HepG2 (cell line): ENCODE data around the gene PACC1. TPM values are rescaled to one million over a fixed set of nuclear protein-coding genes. Genes with fewer than 3 reads are reported as not detected.
A peak's percentile ranks its signal among the peaks of the same experiment; 100 is the strongest.

Source experiments
- DZIP1 ChIP-seq: sonication (generic); formaldehyde crosslinking; IDR thresholded peaks from 2 replicates; pipeline ENCODE4 v1.5.0; 2020; ENCODE audit warnings: mild to moderate bottlenecking, missing genetic modification reagents
- HDAC6 ChIP-seq: fragments of 200-600 bp; sonication (generic); IDR thresholded peaks from 2 replicates; pipeline ENCODE4 v1.7.0; 2017; ENCODE audit warnings: mild to moderate bottlenecking, antibody characterized with exemption, low read length, low read depth
- IKZF4 ChIP-seq: sonication (generic); formaldehyde crosslinking; IDR thresholded peaks from 2 replicates; pipeline ENCODE4 v1.5.1; 2020; ENCODE audit warnings: borderline replicate concordance, mild to moderate bottlenecking, low read depth, missing genetic modification reagents; ENCODE audit errors: not compliant biosample characterization
- MYNN ChIP-seq: sonication (generic); formaldehyde crosslinking; IDR thresholded peaks from 2 replicates; pipeline ENCODE4 v1.4.0; 2020; ENCODE audit warnings: mild to moderate bottlenecking, low read depth, missing genetic modification reagents
- NFIB ChIP-seq: sonication (generic); formaldehyde crosslinking; IDR thresholded peaks from 2 replicates; pipeline ENCODE4 v1.9.0; 2021; ENCODE audit warnings: missing genetic modification reagents, mild to moderate bottlenecking, borderline replicate concordance
- NR2F6 ChIP-seq, 2 experiments: IDR thresholded peaks; 2 replicates each; pipeline ENCODE4 v1.6.1; 2016; ENCODE audit warnings: antibody characterized with exemption in 1 of 2, mild to moderate bottlenecking in 1 of 2
- PATZ1 ChIP-seq: sonication (generic); formaldehyde crosslinking; IDR thresholded peaks from 2 replicates; pipeline ENCODE4 v1.4.0; 2020; ENCODE audit warnings: missing genetic modification reagents
- SIX4 ChIP-seq: sonication (generic); formaldehyde crosslinking; IDR thresholded peaks from 2 replicates; pipeline ENCODE4 v1.4.0; 2020; ENCODE audit warnings: missing genetic modification reagents
- SKIL ChIP-seq: sonication (generic); formaldehyde crosslinking; IDR thresholded peaks from 2 replicates; pipeline ENCODE4 v1.8.0; 2022; ENCODE audit warnings: missing genetic modification reagents, mild to moderate bottlenecking, moderate library complexity, borderline replicate concordance
- ZBTB7A ChIP-seq: sonication (generic); formaldehyde crosslinking; IDR thresholded peaks from 2 replicates; pipeline ENCODE4 v1.8.0; 2022; ENCODE audit warnings: mild to moderate bottlenecking, missing genetic modification reagents
- ZNF232 ChIP-seq: sonication (generic); formaldehyde crosslinking; IDR thresholded peaks from 2 replicates; pipeline ENCODE4 v1.4.0; 2020; ENCODE audit warnings: missing genetic modification reagents, borderline replicate concordance
- ZNF329 ChIP-seq: sonication (generic); formaldehyde crosslinking; IDR thresholded peaks from 2 replicates; pipeline ENCODE4 v1.9.0; 2021; ENCODE audit warnings: low read depth, mild to moderate bottlenecking, missing genetic modification reagents
- ZNF598 ChIP-seq: sonication (generic); formaldehyde crosslinking; IDR thresholded peaks from 2 replicates; pipeline ENCODE4 v1.5.1; 2020; ENCODE audit warnings: mild to moderate bottlenecking, missing genetic modification reagents, borderline replicate concordance
- ZNF639 ChIP-seq: conservative IDR thresholded peaks from 2 replicates; pipeline ENCODE4 v1.6.1; 2018; ENCODE audit warnings: missing genetic modification reagents
- polyA plus RNA-seq, 8 experiments: library from polyadenylated mRNA; depleted of rRNA in 3 of 8; stranded (reverse) in 7 of 8; unstranded in 1 of 8; fragments of >200 nt; fragmentation: Illumina TruSeq in 4 of 8; extraction: Trizol in 4 of 8; gene quantifications; 2 replicates each; pipeline versions ENCODE4 v1.2.1 to v1.2.3, GENCODE V29; 2011 to 2016; ENCODE audit warnings: low read depth in 4 of 8, missing spikeins in 1 of 8, mixed read lengths in 1 of 8; ENCODE audit not compliant: insufficient read depth in 1 of 8
- total RNA-seq, 5 experiments: library from RNA; depleted of rRNA; stranded (reverse); fragments of >200 nt; fragmentation: Illumina TruSeq; extraction: Trizol; gene quantifications; 2 replicates each; pipeline ENCODE4 v1.2.3, GENCODE V29; 2016; ENCODE audit warnings: low read depth in 1 of 5
- TF ChIP-seq, protein P1 (sequence below): IDR thresholded peaks from 2 replicates; pipeline ENCODE4 v1.6.1; 2016; ENCODE audit warnings: low read depth, borderline replicate concordance
- TF ChIP-seq, protein P2 (sequence below): sonication (generic); formaldehyde crosslinking; IDR thresholded peaks from 2 replicates; pipeline ENCODE4 v1.5.1; 2020; ENCODE audit warnings: missing genetic modification reagents, mild to moderate bottlenecking, borderline replicate concordance

PACC1 gene
- total and polyA plus RNA-seq, 2 of the 13 experiments (the other 11 are each of a cell fraction or from before 2014, with no cell fraction given), result 9.4 to 10.7 TPM

- no peak for TF ChIP-seq HDAC6
- TF ChIP-seq ZNF639 (CRISPR knock-in tag), result peak; percentile 53; the same call in 1 of the 2 replicates
- peak; percentile 46; the same call in 1 of the 2 replicates for TF ChIP-seq PATZ1 (CRISPR knock-in tag)
- TF ChIP-seq, protein P1, sequence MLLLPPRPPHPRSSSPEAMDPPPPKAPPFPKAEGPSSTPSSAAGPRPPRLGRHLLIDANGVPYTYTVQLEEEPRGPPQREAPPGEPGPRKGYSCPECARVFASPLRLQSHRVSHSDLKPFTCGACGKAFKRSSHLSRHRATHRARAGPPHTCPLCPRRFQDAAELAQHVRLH (CRISPR knock-in tag), result no peak
- no peak for TF ChIP-seq NR2F6 (IDR thresholded peaks at IDR 0.05)
- no peak for TF ChIP-seq NR2F6 (CRISPR knock-in tag; IDR thresholded peaks at IDR 0.05)
- no peak for TF ChIP-seq DZIP1 (CRISPR knock-in tag)
- TF ChIP-seq NFIB (CRISPR knock-in tag), result no peak
- peak; percentile 54 for TF ChIP-seq IKZF4 (CRISPR knock-in tag)
- TF ChIP-seq, protein P2, sequence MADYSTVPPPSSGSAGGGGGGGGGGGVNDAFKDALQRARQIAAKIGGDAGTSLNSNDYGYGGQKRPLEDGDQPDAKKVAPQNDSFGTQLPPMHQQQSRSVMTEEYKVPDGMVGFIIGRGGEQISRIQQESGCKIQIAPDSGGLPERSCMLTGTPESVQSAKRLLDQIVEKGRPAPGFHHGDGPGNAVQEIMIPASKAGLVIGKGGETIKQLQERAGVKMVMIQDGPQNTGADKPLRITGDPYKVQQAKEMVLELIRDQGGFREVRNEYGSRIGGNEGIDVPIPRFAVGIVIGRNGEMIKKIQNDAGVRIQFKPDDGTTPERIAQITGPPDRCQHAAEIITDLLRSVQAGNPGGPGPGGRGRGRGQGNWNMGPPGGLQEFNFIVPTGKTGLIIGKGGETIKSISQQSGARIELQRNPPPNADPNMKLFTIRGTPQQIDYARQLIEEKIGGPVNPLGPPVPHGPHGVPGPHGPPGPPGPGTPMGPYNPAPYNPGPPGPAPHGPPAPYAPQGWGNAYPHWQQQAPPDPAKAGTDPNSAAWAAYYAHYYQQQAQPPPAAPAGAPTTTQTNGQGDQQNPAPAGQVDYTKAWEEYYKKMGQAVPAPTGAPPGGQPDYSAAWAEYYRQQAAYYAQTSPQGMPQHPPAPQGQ (CRISPR knock-in tag), result no peak
- TF ChIP-seq ZNF598 (CRISPR knock-in tag), result 0 out of 2 replicates have a peak, but pooled peaks have one; percentile 15
- 0 out of 2 replicates have a peak, but pooled peaks have one; percentile 22 for TF ChIP-seq SIX4 (CRISPR knock-in tag)
- TF ChIP-seq ZBTB7A (CRISPR knock-in tag), result 0 out of 2 replicates have a peak, but pooled peaks have one; percentile 69
- no peak for TF ChIP-seq SKIL (CRISPR knock-in tag)
- 0 out of 2 replicates have a peak, but pooled peaks have one; percentile 70 for TF ChIP-seq ZNF329 (CRISPR knock-in tag)
- no peak for TF ChIP-seq MYNN (CRISPR knock-in tag)
- no peak for TF ChIP-seq ZNF232 (CRISPR knock-in tag)
These were observed at the start of gene PACC1 (continued) for GRCh38 chr1:212414328-212415106.
